ENCODE data around the gene PSMA6.
"Not testable (repeated sequence)": the region's sequence is repeated elsewhere in the genome, so short reads cannot be mapped to it uniquely, and the experiment has no call there.

DNA sequence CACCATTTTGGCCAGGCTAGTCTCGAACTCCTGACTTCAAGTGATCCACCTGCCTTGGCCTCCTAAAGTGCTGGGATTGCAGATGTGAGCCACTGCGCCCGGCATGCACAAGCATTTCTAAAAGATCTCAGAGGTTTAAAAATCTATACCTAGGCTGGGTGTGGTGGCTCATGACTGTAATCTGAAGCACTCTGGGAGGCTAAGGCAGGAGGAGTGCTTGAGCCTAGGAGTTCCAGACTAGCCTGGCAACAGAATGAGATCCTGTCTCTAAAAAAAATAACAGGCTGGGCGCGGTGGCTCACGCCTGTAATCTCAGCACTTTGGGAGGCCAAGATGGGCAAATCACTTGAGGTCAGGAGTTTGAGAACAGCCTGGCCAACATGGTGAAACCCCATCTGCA, 63.1 kb downstream of the PSMA6 start:
- TF ChIP-seq, protein P1, sequence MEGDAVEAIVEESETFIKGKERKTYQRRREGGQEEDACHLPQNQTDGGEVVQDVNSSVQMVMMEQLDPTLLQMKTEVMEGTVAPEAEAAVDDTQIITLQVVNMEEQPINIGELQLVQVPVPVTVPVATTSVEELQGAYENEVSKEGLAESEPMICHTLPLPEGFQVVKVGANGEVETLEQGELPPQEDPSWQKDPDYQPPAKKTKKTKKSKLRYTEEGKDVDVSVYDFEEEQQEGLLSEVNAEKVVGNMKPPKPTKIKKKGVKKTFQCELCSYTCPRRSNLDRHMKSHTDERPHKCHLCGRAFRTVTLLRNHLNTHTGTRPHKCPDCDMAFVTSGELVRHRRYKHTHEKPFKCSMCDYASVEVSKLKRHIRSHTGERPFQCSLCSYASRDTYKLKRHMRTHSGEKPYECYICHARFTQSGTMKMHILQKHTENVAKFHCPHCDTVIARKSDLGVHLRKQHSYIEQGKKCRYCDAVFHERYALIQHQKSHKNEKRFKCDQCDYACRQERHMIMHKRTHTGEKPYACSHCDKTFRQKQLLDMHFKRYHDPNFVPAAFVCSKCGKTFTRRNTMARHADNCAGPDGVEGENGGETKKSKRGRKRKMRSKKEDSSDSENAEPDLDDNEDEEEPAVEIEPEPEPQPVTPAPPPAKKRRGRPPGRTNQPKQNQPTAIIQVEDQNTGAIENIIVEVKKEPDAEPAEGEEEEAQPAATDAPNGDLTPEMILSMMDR (IDR thresholded peaks at IDR 0.05), result not testable (repeated sequence)
- not testable (repeated sequence) for TF ChIP-seq EZH2phosphoT487, EZH2 (IDR thresholded peaks at IDR 0.05)

All from neural progenitor cell (in vitro differentiated cells).